ENCODE results near the gene FHIT.

FHIT gene

DNA sequence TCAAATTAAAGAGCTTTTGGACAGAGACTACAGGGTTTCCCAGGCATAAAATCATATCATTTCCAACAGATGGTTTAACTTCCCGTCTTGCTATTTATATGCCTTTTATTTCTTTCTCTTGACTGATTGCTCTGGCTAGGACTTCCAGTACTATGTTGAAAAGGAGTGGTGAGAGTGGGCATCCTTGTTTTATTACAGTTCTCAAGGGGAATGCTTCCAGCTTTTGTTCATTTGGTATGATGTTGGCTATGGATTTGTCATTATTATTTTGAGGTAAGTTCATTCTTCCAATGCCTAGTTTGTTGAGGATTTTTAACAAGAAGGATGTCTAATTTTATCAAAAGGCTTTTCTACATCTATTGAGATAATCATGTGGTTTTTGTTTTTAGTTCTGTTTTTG lies 1304.9 kb downstream of the FHIT start:
- Histone ChIP-seq H3K27ac (no peak overlapping the region), H3K4me3 (no peak overlapping the region), H3K4me1 (no peaks in the 10 kb centered on the region), H3K9me3 (no peaks in the 10 kb centered on the region), H3K27me3 (no peaks in the 10 kb centered on the region), H3K36me3 (no peaks in the 10 kb centered on the region)
- no peak for DNase-seq
- intact Hi-C loops (cut with DNase I; ENCODE audit: low total_unique reads) = no loop called here
- TF ChIP-seq, protein P1, sequence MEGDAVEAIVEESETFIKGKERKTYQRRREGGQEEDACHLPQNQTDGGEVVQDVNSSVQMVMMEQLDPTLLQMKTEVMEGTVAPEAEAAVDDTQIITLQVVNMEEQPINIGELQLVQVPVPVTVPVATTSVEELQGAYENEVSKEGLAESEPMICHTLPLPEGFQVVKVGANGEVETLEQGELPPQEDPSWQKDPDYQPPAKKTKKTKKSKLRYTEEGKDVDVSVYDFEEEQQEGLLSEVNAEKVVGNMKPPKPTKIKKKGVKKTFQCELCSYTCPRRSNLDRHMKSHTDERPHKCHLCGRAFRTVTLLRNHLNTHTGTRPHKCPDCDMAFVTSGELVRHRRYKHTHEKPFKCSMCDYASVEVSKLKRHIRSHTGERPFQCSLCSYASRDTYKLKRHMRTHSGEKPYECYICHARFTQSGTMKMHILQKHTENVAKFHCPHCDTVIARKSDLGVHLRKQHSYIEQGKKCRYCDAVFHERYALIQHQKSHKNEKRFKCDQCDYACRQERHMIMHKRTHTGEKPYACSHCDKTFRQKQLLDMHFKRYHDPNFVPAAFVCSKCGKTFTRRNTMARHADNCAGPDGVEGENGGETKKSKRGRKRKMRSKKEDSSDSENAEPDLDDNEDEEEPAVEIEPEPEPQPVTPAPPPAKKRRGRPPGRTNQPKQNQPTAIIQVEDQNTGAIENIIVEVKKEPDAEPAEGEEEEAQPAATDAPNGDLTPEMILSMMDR (IDR thresholded peaks at IDR 0.05) = no peak

GRCh38 chr3:59940718-59941117 lies 1310.5 kb downstream of the FHIT start:
- H3K27ac ChIP-seq = no peak overlapping the region
- TF ChIP-seq, protein P1 (IDR thresholded peaks at IDR 0.05) = no peak
- no peaks in the 10 kb centered on the region for H3K4me1 ChIP-seq
- no peaks in the 10 kb centered on the region for H3K36me3 ChIP-seq
- H3K4me3 ChIP-seq = no peak overlapping the region
- intact Hi-C loops (cut with DNase I; ENCODE audit: low total_unique reads) = no loop called here
- no peaks in the 10 kb centered on the region for H3K27me3 ChIP-seq
- DNase-seq = no peak
- H3K9me3 ChIP-seq = no peaks in the 10 kb centered on the region

- Histone ChIP-seq H3K9me3 (no peaks in the 10 kb centered on the region), H3K4me3 (no peak overlapping the region), H3K27ac (no peak overlapping the region), H3K36me3 (no peaks in the 10 kb centered on the region), H3K27me3 (no peaks in the 10 kb centered on the region), H3K4me1 (no peaks in the 10 kb centered on the region)
- TF ChIP-seq, protein P1 (IDR thresholded peaks at IDR 0.05) = no peak
- no peak for DNase-seq
- intact Hi-C loops (cut with DNase I; ENCODE audit: low total_unique reads) = no loop called here
Observed at GRCh38 chr3:59939826-59940426, 1311.3 kb downstream of the FHIT start.

DNA sequence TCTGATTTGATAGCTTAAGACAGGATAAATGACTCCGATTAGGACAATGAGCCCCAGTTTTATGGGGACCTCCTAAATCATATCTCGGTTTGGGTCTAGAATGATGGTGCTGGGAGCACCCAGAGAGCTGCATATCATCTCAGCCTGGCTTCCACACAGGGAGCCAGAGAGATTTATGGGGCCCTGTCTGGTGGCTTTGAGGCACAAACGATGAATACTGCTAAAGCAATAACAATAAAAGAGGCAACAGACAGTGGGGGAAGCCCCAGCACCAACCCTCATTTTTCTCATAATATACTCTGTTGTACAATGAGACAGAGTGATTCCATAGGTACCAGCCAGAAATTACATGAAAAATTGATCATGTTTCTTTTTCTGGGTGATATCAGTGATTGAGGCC lies 1312.4 kb downstream of the FHIT start:
- TF ChIP-seq, protein P1 (IDR thresholded peaks at IDR 0.05) = no peak
- no peaks in the 10 kb centered on the region for H3K9me3 ChIP-seq
- H3K27ac ChIP-seq = no peak overlapping the region
- H3K4me3 ChIP-seq = no peak overlapping the region
- DNase-seq = no peak
- no peaks in the 10 kb centered on the region for H3K27me3 ChIP-seq
- intact Hi-C loops (cut with DNase I; ENCODE audit: low total_unique reads) = no loop called here
- H3K4me1 ChIP-seq = no peaks in the 10 kb centered on the region
- no peaks in the 10 kb centered on the region for H3K36me3 ChIP-seq

GRCh38 chr3:59937201-59937600 lies 1314.1 kb downstream of the FHIT start:
- intact Hi-C loops (cut with DNase I; ENCODE audit: low total_unique reads) = no loop called here
- Histone ChIP-seq H3K27me3 (no peaks in the 10 kb centered on the region), H3K4me1 (no peaks in the 10 kb centered on the region), H3K36me3 (no peaks in the 10 kb centered on the region), H3K9me3 (no peaks in the 10 kb centered on the region), H3K4me3 (no peak overlapping the region), H3K27ac (no peak overlapping the region)
- TF ChIP-seq, protein P1 (IDR thresholded peaks at IDR 0.05) = no peak
- no peak for DNase-seq

DNA sequence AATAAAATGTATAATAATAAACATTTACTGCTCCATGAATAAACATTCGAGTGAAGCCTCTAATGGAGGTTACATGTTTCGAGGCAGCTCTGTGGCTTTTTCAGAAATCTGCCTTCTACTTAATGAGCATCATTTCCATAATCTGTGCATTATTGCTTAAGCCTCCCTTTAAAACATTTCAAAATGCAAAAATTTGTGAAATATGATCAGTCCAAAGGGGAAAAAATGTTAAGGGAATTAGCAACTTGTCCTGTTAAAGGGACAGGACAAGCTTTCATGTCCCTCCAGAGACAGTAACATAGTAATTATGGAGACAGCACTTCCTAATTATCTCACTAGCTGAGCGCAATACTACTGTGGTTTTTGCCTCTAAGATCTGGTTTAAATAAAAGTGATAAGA lies 1314.8 kb downstream of the FHIT start:
- TF ChIP-seq, protein P1 (IDR thresholded peaks at IDR 0.05) = no peak
- Histone ChIP-seq H3K4me1 (no peaks in the 10 kb centered on the region), H3K9me3 (no peaks in the 10 kb centered on the region), H3K27ac (no peak overlapping the region), H3K27me3 (no peaks in the 10 kb centered on the region), H3K4me3 (no peak overlapping the region), H3K36me3 (no peaks in the 10 kb centered on the region)
- DNase-seq = no peak
- intact Hi-C loops (cut with DNase I; ENCODE audit: low total_unique reads) = no loop called here

Measured in tibial artery (tissue), 4 donors.